A549 (cell line): Measurements from ENCODE around the gene PPHLN1. TPM values are rescaled to one million over a fixed set of nuclear protein-coding genes. Genes with fewer than 3 reads are reported as not detected.

Experiments used
- ATAC-seq, 2 experiments: fragments of 200-7000 bp in 1 of 2; fragments of >200 bp in 1 of 2; cut with Nextera tagmentation in 1 of 2; cut with Tn5 transposase in 1 of 2; 3 replicates each; pipeline versions ENCODE4 v1.8.0 to v1.9.1; 2018 to 2020; ENCODE audit warnings: mild to moderate bottlenecking in 1 of 2, moderate library complexity in 1 of 2
- CTCF ChIA-PET: fragments of 300-600 bp; sonication (Branson Sonifier 250); formaldehyde crosslinking; extraction: SDS; loops from one replicate; lab custom pipeline; 2021; ENCODE audit warnings: antibody characterized with exemption, inconsistent platforms; lab: Yijun Ruan, JAX
- POLR2A ChIA-PET: fragments of 350-600 bp; formaldehyde crosslinking; extraction: SDS; loops from one replicate; lab custom pipeline; 2021; ENCODE audit warnings: antibody characterized with exemption, inconsistent platforms; lab: Yijun Ruan, JAX
- DNase-seq, 2 experiments: peaks; one replicate each; pipeline versions ENCODE4 v3.0.0 to v3.0.0-alpha.2; 2011 to 2016; ENCODE audit warnings: low read depth in 1 of 2, low spot score in 1 of 2
- FAIRE-seq: peaks from 2 replicates; lab custom pipeline; 2011; peaks lifted over from hg19 to GRCh38; lab: Jason Lieb, UNC
- H3K27ac ChIP-seq, 2 experiments: fragments of >200 bp; sonication (Bioruptor Twin); formaldehyde crosslinking; 3 replicates each; pipeline ENCODE4 v1.5.1; 2016 to 2017
- H3K4me1 ChIP-seq: fragments of >200 bp; sonication (Bioruptor Twin); formaldehyde crosslinking; 3 replicates; pipeline ENCODE4 v1.6.1; 2016
- H3K4me2 ChIP-seq: fragments of >200 bp; sonication (Bioruptor Twin); formaldehyde crosslinking; 3 replicates; pipeline ENCODE4 v1.6.1; 2016
- H3K4me3 ChIP-seq: fragments of >200 bp; sonication (Bioruptor Twin); formaldehyde crosslinking; 3 replicates; pipeline ENCODE4 v1.5.1; 2016
- H3K9me3 ChIP-seq: fragments of >200 bp; sonication (Bioruptor Twin); formaldehyde crosslinking; 3 replicates; pipeline ENCODE4 v1.6.1; 2016
- BCL3 ChIP-seq: fragments of >200 bp; sonication (Bioruptor Twin); formaldehyde crosslinking; IDR thresholded peaks from 3 replicates; pipeline ENCODE4 v1.6.1; 2016
- CBX2 ChIP-seq: fragments of 200-600 bp; sonication (generic); IDR thresholded peaks from 2 replicates; pipeline ENCODE4 v1.6.1; 2016; ENCODE audit warnings: low read depth, mild to moderate bottlenecking, borderline replicate concordance
- CEBPB ChIP-seq, 2 experiments: fragments of >200 bp in 1 of 2; sonication (Bioruptor Twin) in 1 of 2; formaldehyde crosslinking in 1 of 2; IDR thresholded peaks; 2 replicates each; pipeline ENCODE4 v1.6.1; 2012 to 2016
- CHD2 ChIP-seq: fragments of 150-350 bp; IDR thresholded peaks from 2 replicates; pipeline ENCODE4 v1.6.1; 2014; ENCODE audit warnings: low read length; ENCODE audit not compliant: partially characterized antibody
- CHD4 ChIP-seq: fragments of 200-600 bp; sonication (generic); IDR thresholded peaks from 2 replicates; pipeline ENCODE4 v1.6.1; 2016; ENCODE audit warnings: antibody characterized with exemption, mild to moderate bottlenecking, borderline replicate concordance
- EHF ChIP-seq: fragments of 250-450 bp; sonication (Bioruptor Pico); IDR thresholded peaks from 2 replicates; pipeline ENCODE4 v1.5.0; 2020; ENCODE audit warnings: mild to moderate bottlenecking
- ELK1 ChIP-seq: fragments of 150-350 bp; IDR thresholded peaks from 2 replicates; pipeline ENCODE4 v1.6.1; 2014; ENCODE audit warnings: low read depth, mild to moderate bottlenecking, low read length
- ESRRA ChIP-seq: fragments of 150-350 bp; IDR thresholded peaks from 2 replicates; pipeline ENCODE4 v1.6.1; 2014; ENCODE audit warnings: mild to moderate bottlenecking, low read length, borderline replicate concordance
- FOSB ChIP-seq: fragments of 250-450 bp; sonication (Bioruptor Pico); IDR thresholded peaks from 2 replicates; pipeline ENCODE4 v1.5.0; 2020; ENCODE audit warnings: mild to moderate bottlenecking, moderate library complexity
- GATA3 ChIP-seq: IDR thresholded peaks from 2 replicates; pipeline ENCODE4 v1.6.1; 2012; ENCODE audit warnings: borderline replicate concordance
- HOXA7 ChIP-seq: fragments of 250-450 bp; sonication (Bioruptor Pico); IDR thresholded peaks from 2 replicates; pipeline ENCODE4 v1.5.0; 2020; ENCODE audit warnings: mild to moderate bottlenecking, moderate library complexity
- HOXB5 ChIP-seq: fragments of 250-450 bp; sonication (Bioruptor Pico); IDR thresholded peaks from 2 replicates; pipeline ENCODE4 v1.5.0; 2020; ENCODE audit warnings: mild to moderate bottlenecking, moderate library complexity
- JUN ChIP-seq, 2 experiments: fragments of >200 bp; sonication (Bioruptor Twin); formaldehyde crosslinking; IDR thresholded peaks; 2 replicates in 1 of 2; 3 replicates in 1 of 2; pipeline ENCODE4 v1.6.1; 2016 to 2017
- JUNB ChIP-seq: fragments of >200 bp; sonication (Bioruptor Twin); formaldehyde crosslinking; IDR thresholded peaks from 2 replicates; pipeline ENCODE4 v1.6.1; 2016
- KDM1A ChIP-seq: fragments of 200-600 bp; sonication (generic); IDR thresholded peaks from 2 replicates; pipeline ENCODE4 v1.6.1; 2016; ENCODE audit warnings: low read depth, mild to moderate bottlenecking
- MYC ChIP-seq: IDR thresholded peaks from 2 replicates; pipeline ENCODE4 v1.6.1; 2012; ENCODE audit warnings: mild to moderate bottlenecking, inconsistent platforms, low read length, improper control_type of control experiment, borderline replicate concordance
- NR3C1 ChIP-seq: fragments of >200 bp; sonication (Bioruptor Twin); formaldehyde crosslinking; IDR thresholded peaks from 3 replicates; pipeline ENCODE4 v1.6.1; 2017
- PBX3 ChIP-seq: IDR thresholded peaks from 2 replicates; pipeline ENCODE4 v1.6.1; 2012
- RCOR1 ChIP-seq: fragments of 150-350 bp; IDR thresholded peaks from 2 replicates; pipeline ENCODE4 v1.6.1; 2014; ENCODE audit warnings: antibody characterized with exemption, low read length, low read depth
- RNF2 ChIP-seq: fragments of 200-600 bp; sonication (generic); IDR thresholded peaks from 2 replicates; pipeline ENCODE4 v1.6.1; 2016; ENCODE audit warnings: low read depth, mild to moderate bottlenecking, antibody characterized with exemption, moderate library complexity, borderline replicate concordance
- SREBF2 ChIP-seq: fragments of 450-650 bp; IDR thresholded peaks from 2 replicates; pipeline ENCODE4 v1.6.1; 2014; ENCODE audit warnings: mild to moderate bottlenecking, moderate library complexity
- TP53 ChIP-seq: fragments of 250-450 bp; sonication (Bioruptor Pico); IDR thresholded peaks from 2 replicates; pipeline ENCODE4 v1.5.0; 2021; ENCODE audit warnings: mild to moderate bottlenecking, moderate library complexity
- USF2 ChIP-seq: fragments of 450-650 bp; IDR thresholded peaks from 2 replicates; pipeline ENCODE4 v1.6.1; 2014; ENCODE audit warnings: antibody characterized with exemption
- ZFP36 ChIP-seq: fragments of 450-650 bp; IDR thresholded peaks from 2 replicates; pipeline ENCODE4 v1.6.1; 2014; ENCODE audit warnings: borderline replicate concordance; ENCODE audit not compliant: partially characterized antibody
- ZNF302 ChIP-seq: fragments of 250-450 bp; sonication (Bioruptor Pico); IDR thresholded peaks from 2 replicates; pipeline ENCODE4 v1.9.0; 2021; ENCODE audit warnings: inconsistent platforms, mild to moderate bottlenecking, moderate library complexity
- ZSCAN20 ChIP-seq: fragments of 250-450 bp; sonication (Bioruptor Pico); IDR thresholded peaks from 2 replicates; pipeline ENCODE4 v1.8.0; 2022; ENCODE audit warnings: mild to moderate bottlenecking, moderate library complexity
- WGBS: methylation state at CpG from one replicate; pipeline ENCODE4 v1.1.6; 2017; ENCODE audit errors: missing lambda C conversion rate; 5-methylcytosine and 5-hydroxymethylcytosine counted together
- polyA plus RNA-seq, 4 experiments: library from polyadenylated mRNA; depleted of rRNA in 3 of 4; stranded (reverse); fragments of >200 nt; fragmentation: RNase III in 1 of 4; extraction: RNeasy Plus Mini Kit Qiagen cat#74134 plus additional on column Dnase treatment in 1 of 4; gene quantifications; 2 replicates in 3 of 4; 3 replicates in 1 of 4; pipeline ENCODE4 v1.2.3, GENCODE V29; 2011 to 2017
- TF ChIP-seq, protein P1 (sequence below): IDR thresholded peaks from 2 replicates; pipeline ENCODE4 v1.6.1; 2012
- TF ChIP-seq, protein P2 (sequence below): fragments of 250-450 bp; sonication (Bioruptor Pico); IDR thresholded peaks from 2 replicates; pipeline ENCODE4 v1.5.0; 2020; ENCODE audit warnings: low read depth, mild to moderate bottlenecking, moderate library complexity
- TF ChIP-seq, protein P3 (sequence below): fragments of >200 bp; sonication (Bioruptor Twin); formaldehyde crosslinking; IDR thresholded peaks from 2 replicates; pipeline ENCODE4 v1.6.1; 2016
- TF ChIP-seq, protein P4 (sequence below): IDR thresholded peaks from 2 replicates; pipeline ENCODE4 v1.6.1; 2012; ENCODE audit warnings: low read depth, borderline replicate concordance

Gene PPHLN1
- polyA plus RNA-seq, 2 of the 4 experiments (the other 2 are of a cell fraction), result 55.5 to 135 TPM

DNA sequence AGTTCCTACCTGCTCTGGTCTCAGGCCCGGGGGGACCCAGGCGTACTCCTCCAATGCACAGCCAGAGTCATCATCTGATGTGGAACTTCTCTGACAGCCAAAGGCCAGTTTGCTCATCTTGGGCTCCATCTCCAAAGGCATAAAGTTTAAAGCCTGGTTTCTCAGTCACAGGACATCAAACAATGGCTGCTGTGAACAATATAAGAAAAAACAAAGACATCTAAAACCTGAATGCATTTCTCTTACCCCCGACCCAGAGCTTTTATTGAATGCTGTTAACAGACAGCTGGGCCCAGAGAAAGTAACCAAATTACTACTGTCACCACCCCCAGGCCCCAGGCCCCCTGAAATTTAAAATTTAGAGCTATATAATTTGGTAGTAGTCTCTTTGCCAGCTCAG, 146.4 kb downstream of the PPHLN1 start:
- TF ChIP-seq TP53 (CRISPR knock-in tag) (no peak), GATA3 (no peak), KDM1A (no peak), NR3C1 (no peak), EHF (CRISPR knock-in tag) (no peak), ZSCAN20 (CRISPR knock-in tag) (no peak), MYC (no peak), CHD2 (no peak), RCOR1 (no peak), RNF2 (no peak), HOXA7 (CRISPR knock-in tag) (no peak), FOSB (CRISPR knock-in tag) (no peak), ZNF302 (CRISPR knock-in tag) (no peak), HOXB5 (CRISPR knock-in tag) (no peak), PBX3 (no peak), SREBF2 (no peak), ZFP36 (no peak)
- TF ChIP-seq, protein P1, sequence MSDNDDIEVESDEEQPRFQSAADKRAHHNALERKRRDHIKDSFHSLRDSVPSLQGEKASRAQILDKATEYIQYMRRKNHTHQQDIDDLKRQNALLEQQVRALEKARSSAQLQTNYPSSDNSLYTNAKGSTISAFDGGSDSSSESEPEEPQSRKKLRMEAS, result no peak
- TF ChIP-seq, protein P2, sequence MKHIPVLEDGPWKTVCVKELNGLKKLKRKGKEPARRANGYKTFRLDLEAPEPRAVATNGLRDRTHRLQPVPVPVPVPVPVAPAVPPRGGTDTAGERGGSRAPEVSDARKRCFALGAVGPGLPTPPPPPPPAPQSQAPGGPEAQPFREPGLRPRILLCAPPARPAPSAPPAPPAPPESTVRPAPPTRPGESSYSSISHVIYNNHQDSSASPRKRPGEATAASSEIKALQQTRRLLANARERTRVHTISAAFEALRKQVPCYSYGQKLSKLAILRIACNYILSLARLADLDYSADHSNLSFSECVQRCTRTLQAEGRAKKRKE (CRISPR knock-in tag), result no peak
- TF ChIP-seq, protein P3, sequence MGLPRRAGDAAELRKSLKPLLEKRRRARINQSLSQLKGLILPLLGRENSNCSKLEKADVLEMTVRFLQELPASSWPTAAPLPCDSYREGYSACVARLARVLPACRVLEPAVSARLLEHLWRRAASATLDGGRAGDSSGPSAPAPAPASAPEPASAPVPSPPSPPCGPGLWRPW, result no peak
- no peaks in the 10 kb centered on the region for H3K9me3 ChIP-seq
- FAIRE-seq (no peak), DNase-seq (no peak), ATAC-seq (no peak)
- POLR2A ChIA-PET, result no interaction called here
- 65% methylated on average over 3 of the region's 3 CpGs for WGBS
- no peak overlapping the region for H3K4me2 ChIP-seq
- H3K27ac ChIP-seq, result no peak overlapping the region
- H3K4me3 ChIP-seq, result no peak overlapping the region
- peaks cover 10% of the 10 kb centered on the region; the same call in 2 of the 3 replicates for H3K4me1 ChIP-seq
- CTCF ChIA-PET, result interaction anchor here (8.3 kb wide), 1 partner anchor 9 kb away, joined by 64 read pairs; no protein-coding TSS in a partner anchor

DNA sequence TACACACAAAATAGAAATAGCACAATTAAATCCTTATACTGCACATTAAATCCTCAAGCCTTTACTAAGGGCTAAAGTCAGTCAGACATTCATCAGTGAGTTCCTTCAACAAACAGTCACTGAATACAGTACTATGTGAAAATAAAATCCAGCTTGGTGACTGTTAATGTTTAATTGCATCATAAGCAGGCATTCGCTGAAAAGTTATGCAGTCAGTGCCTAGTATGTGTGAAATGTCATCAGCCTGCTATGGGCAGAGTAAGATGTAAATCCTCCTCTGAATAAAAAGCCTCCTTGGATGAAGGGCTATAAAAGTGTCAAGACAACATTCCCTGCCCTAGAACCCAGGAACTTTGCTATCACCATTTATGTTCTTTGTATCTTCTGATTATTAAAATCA, 147.2 kb downstream of the PPHLN1 start:
- no peak for DNase-seq
- 8% methylated on average over 1 of the region's 1 CpG for WGBS
- CTCF ChIA-PET, result interaction anchor here (1.0 to 8.3 kb wide), 2 partner anchors 9 to 809 kb away, joined by 3 to 64 read pairs; no protein-coding TSS in a partner anchor
- Histone ChIP-seq H3K4me1 (peaks cover 10% of the 10 kb centered on the region; the same call in 2 of the 3 replicates), H3K9me3 (no peaks in the 10 kb centered on the region), H3K4me2 (no peak overlapping the region), H3K27ac (no peak overlapping the region), H3K4me3 (no peak overlapping the region)
- no peak for ATAC-seq
- POLR2A ChIA-PET, result no interaction called here
- no peak for FAIRE-seq
- TF ChIP-seq ZFP36, result no peak
- TF ChIP-seq, protein P1, result no peak
- TF ChIP-seq CHD4, result no peak
- no peak for TF ChIP-seq ELK1
- TF ChIP-seq, protein P4, sequence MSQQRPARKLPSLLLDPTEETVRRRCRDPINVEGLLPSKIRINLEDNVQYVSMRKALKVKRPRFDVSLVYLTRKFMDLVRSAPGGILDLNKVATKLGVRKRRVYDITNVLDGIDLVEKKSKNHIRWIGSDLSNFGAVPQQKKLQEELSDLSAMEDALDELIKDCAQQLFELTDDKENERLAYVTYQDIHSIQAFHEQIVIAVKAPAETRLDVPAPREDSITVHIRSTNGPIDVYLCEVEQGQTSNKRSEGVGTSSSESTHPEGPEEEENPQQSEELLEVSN, result no peak
- TF ChIP-seq, protein P3, result no peak
- no peak for TF ChIP-seq ZNF302 (CRISPR knock-in tag)
- TF ChIP-seq, protein P2 (CRISPR knock-in tag), result no peak
- no peak for TF ChIP-seq ESRRA
- TF ChIP-seq USF2, result no peak
- TF ChIP-seq CEBPB (IDR thresholded peaks at IDR 0.05), result no peak
- TF ChIP-seq NR3C1, result no peak
- TF ChIP-seq JUNB, result no peak
- TF ChIP-seq JUN (IDR thresholded peaks at IDR 0.05), result no peak
- TF ChIP-seq FOSB (CRISPR knock-in tag), result no peak
- no peak for TF ChIP-seq BCL3
- no peak for TF ChIP-seq CBX2
